GM18861 (cell line): ENCODE measurements around the gene PTMS.

ENCODE experiments used
- ATAC-seq: cut with Tn5 transposase; IDR thresholded peaks from one replicate; pipeline ENCODE4 v1.9.1; 2021; ENCODE audit not compliant: unreplicated experiment

The PTMS gene

GRCh38 chr12:6787309-6787708, 21.1 kb downstream of the PTMS start:
- no peak for ATAC-seq

DNA sequence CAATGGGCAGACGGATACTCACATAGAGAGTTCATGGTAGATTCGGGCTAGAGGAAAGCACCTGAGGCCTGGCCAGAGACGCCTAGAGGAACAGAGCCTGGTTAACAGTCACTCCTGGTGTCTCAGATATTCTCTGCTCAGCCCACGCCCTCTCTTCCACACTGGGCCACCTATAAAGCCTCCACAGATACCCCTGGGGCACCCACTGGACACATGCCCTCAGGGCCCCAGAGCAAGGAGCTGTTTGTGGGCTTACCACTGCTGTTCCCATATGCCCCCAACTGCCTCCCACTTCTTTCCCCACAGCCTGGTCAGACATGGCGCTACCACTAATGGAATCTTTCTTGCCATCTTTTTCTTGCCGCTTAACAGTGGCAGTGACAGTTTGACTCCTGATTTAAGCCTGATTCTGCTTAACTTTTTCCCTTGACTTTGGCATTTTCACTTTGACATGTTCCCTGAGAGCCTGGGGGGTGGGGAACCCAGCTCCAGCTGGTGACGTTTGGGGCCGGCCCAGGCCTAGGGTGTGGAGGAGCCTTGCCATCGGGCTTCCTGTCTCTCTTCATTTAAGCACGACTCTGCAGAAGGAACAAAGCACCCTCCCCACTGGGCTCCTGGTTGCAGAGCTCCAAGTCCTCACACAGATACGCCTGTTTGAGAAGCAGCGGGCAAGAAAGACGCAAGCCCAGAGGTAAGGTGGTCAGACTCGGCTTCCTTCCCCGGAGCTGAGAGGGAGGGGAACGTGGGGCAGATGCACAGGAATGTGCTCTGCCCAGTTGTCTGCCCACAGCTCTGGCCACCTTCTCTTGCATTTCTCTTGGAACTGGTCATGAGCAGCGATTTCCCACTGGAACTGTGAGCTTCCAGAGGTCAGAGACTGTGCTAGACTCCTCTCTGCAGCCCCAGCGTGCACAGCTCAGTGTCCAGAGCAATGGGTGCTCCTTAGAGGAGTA, 23.1 kb downstream of the PTMS start, which contains the start of gene CD4:
Gene CD4, plus strand, starts transcription at position 557 of the 953 bp plus-strand sequence. CDS start 10,611 bp downstream, outside the sequence.
- ATAC-seq = no peak

DNA sequence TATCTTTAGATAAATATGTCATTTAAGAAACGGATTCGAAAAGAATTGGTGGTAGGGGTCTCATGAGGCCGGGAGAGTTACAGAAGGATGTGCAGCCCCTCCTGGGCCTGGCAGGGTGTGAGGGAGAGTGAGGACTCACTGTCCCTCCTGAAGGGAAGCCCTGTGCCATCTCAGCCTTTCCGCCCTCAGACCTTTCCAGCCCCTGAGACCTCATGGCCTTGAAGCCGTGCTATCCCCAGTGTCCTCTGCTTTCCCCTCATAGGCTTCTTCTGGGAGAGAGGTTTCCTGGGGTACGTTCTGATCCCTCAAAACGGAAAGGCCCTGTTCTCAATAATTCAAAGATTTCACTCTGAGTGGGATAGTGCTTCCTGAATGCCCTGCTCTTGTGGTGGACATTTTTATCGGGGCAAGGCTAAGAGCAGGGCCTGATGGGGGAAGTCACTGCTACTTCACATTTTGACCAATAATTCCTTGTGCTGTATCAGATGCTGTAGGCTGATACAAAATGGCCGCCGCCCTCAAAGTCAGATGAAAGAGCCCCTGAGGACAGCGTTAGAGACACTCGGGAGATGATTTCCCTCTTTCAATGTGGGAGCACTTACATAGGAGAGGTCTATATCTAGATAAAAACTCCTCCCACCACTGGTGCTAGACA, 24.5 kb downstream of the PTMS start:
- no peak for ATAC-seq

DNA sequence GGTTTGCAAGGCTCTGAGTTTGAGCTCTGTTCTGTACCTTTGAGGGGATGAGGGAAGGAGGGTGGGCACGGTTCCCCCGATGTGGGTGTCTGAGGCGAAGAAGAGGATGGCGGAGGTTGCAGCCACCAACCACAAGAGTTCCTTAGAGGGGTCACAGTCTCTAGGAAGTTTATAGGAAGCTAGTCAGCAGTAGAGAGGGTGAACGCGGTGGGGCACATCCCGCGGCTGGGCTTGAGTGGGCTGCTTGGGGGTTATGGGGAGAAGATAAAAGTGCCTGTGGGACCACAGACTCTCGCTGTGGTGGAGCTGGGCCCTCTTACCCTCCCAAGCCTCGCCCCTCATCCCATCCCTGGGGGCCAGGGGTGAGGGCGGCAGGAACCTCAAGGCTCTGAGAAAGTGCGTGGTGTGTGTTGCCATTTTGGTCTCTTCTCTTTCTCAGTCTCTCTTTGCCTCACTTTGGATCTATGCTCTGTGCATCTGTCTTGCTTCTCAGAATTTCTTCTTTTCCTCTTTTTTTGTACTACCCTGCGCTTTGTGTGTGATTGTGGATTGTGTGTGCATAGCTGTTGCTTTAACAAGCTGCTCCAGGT, 25.9 kb downstream of the PTMS start:
- ATAC-seq = no peak

DNA sequence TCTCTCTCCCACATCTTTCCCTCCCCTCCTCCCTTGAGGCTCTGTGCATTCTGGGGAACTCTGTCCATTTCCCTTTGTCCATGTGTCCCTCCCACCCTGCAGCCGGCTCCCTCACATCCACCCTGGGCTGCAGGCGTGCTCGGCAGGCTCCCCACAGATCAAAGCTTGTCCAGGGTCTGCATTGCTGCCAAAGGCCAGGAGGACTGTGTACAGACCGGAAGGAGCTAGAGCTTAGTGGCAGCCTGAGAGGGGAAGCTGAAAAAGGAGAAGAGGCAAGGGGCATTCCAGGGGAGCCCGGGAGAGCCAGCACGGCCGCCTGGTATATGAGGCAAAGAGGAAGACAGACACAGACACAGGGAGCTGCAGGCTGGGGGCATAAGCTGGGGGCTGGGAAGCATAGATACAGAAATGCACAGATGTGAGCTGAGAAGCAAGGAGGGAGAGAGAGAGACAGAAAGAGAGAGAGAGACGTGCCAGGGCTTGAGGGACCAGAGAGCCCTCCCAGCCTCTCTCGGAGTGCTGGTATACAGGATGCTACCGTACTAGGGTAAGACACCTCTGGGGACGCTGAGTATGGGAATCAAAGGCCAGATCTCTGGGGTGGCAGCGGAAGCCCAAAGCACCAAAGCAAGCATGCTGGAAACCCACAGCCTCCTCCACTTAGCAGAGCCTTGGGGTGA, 26.5 kb downstream of the PTMS start:
- no peak for ATAC-seq

DNA sequence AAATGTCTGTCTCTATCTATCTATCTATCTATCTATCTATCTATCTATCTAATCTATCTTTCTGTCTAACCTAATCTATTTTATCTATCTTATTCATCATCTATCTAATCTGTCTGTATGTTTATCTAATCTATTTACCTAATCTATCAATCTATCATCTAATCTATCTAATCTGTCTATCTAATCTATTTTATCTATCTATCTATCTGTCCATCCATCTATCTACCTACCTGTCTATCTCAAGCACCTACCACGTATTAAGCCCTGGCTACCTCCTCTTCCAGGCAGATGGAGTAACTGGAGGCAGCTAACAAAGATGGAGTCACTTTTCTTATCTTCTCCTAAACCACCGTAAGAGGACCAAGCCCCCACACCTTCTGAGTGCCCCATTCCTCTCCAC, 28.9 kb downstream of the PTMS start:
- ATAC-seq = no peak

GRCh38 chr12:6796576-6796975, 30.4 kb downstream of the PTMS start:
- ATAC-seq = no peak

- no peak for ATAC-seq
Measured at GRCh38 chr12:6799147-6799546, 33.0 kb downstream of the PTMS start.

DNA sequence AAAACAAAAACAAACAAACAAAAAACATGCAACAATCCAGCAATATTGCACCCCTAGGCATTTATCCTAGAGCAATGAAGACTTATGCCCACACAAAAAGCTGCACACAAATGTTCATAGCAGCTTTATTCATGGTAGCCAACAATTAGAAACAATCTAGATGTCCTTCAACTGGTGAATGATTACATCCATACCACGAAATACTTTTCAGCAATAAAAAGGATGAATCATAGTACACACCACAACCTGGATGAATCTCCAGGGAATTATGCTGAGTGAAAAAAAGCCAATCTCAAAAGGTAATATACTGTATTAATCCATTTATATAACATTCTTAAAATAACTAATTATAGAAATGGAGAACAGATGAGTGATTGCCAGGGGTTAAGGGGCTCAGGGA, 41.0 kb downstream of the PTMS start:
- no peak for ATAC-seq

DNA sequence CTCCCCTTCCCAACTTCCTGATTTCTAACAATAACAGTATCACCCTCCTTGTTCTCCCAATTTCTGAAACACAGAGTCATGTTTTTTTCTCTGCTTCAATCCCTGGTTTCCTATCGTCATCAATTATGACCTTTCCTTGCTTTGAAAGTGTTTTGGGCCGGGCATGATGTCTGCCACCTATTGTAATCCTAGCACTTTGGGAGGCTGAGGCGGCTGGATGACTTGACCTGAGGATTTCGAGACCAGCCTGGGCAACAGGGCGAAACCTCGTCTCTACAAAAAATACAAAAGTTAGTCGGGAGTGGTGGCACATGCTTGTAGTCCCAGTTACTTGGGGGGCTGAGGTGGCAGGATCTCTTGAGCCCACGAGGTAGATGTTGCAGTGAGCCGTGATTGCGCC, 42.9 kb downstream of the PTMS start:
- ATAC-seq = no peak

DNA sequence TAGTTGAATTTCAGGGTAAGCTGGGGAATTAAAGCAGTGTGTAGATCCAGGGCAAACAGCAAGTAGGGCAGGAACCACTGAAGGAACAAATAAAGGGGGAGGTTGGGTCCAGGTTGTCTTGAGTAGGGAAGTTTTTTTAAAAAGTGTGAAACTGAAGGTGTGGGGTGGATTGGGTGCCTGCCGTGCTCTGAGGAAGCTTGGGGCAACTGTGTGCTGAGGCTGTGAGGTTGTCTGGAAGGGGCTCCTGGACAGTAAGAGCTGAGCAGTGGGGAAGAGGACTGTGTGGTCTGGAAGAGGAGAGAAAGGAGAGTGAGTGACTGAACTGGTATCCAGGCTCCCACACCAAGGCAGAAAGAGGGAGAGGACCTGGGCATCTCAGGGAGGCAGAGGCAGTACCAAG, 44.6 kb downstream of the PTMS start:
- no peak for ATAC-seq

DNA sequence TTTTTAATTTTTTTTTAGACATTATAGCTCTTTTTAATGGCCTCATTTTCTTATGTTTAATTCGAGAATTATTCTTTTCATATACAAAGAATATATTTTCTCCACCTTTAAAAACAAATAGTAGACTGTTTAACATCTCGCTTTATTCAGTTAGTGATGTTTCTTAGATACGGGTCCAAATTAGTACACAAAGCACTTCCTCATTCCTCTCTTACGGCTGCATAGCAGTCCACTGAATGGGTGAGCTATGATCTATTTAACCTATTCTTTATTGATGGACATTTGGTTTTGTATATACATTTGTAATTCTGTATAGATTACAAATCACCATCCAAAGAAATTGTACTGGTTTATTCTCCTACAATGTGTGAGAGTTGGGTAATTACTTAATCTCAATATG, 47.2 kb downstream of the PTMS start:
- no peak for ATAC-seq

DNA sequence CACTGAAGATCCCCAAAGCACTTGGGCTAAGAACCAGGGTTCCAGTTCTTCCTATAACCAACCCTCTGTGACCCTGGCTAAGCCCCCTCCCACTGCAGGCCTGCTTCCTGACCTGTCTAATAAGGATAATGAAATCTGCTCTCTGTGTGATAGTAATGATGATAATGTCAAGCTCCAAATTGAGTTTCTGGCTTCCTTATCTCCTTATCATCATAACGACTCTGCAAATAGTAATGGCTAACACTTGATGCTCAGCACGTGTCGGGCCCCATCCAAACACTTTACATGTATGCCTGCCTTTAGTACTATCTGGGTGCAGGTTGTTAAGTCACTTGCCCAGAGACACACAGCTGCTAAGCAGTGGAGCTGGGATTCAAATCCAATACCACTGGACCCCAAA, 50.4 kb downstream of the PTMS start:
- ATAC-seq = no peak

DNA sequence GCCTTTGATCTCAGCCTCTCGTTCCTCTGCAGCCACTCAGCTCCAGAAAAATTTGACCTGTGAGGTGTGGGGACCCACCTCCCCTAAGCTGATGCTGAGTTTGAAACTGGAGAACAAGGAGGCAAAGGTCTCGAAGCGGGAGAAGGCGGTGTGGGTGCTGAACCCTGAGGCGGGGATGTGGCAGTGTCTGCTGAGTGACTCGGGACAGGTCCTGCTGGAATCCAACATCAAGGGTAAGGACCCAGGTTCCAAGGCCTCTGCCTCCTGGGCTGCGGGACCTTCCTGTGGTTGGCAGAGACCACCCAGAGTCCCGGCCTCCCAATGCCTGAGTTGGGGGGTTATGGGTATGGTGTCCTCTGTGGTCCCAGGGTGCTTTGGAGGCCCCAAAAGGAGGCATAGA, 50.9 kb downstream of the PTMS start:
- ATAC-seq = no peak

DNA sequence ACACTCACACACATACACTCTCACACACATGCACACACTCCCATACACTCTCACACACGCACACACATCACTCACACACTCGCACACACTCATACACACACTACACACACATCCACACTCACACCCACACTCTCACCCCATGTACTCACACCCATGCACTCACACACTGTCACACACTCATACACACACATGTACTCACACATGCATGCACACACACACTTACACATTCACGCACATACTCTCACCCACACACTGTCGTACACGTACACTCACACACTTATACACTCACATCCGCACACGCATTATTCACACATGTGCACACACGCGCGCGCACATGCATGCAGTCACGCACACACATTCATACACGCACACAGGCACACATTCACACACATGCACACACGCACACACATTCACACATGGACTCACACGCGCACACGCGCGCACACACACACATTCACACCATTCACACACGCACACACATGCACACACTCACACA, 51.5 kb downstream of the PTMS start:
- ATAC-seq = no peak

GRCh38 chr12:6818222-6818621, 52.1 kb downstream of the PTMS start:
- ATAC-seq = no peak

DNA sequence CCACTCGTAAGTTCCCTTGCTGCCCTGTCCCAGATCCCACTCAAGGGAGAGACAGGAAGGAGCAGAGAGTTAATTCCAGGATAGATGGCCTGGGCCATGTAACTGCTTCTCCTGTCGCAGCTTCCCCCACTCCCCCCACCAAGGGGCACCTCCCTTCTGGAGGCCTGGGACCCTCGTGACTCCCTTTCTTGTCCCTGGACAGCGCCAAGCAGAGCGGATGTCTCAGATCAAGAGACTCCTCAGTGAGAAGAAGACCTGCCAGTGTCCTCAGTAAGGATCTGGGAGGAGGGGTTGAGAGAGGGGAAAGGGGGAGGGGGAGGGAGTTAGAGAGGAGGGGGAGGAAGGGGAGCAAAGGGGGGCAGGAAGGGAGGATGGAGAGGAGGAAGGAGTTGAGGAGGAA, 52.5 kb downstream of the PTMS start:
- ATAC-seq = no peak

- ATAC-seq = no peak
Measured at GRCh38 chr12:6819106-6820030, 53.2 kb downstream of the PTMS start.

- no peak for ATAC-seq
Measured at GRCh38 chr12:6820166-6820565, 54.0 kb downstream of the PTMS start.
